22Rv1 (cell line): Measurements from ENCODE around the gene FHOD1.

Experiments used
- H3K27ac ChIP-seq: fragments of 450-650 bp; 2 replicates; pipeline ENCODE4 v1.5.1; 2017
- CTCF ChIP-seq: fragments of 450-650 bp; IDR thresholded peaks from 2 replicates; pipeline ENCODE4 v1.5.1; 2017; ENCODE audit warnings: mild to moderate bottlenecking
- ZFX ChIP-seq: fragments of 450-650 bp; IDR thresholded peaks from 2 replicates; pipeline ENCODE4 v1.6.1; 2017; ENCODE audit warnings: antibody characterized with exemption, borderline replicate concordance

The FHOD1 gene

GRCh38 chr16:67236563-67237395 is 10.5 kb downstream of the FHOD1 start:
- no peak for TF ChIP-seq CTCF
- TF ChIP-seq ZFX: no peak
- peak overlapping the region; percentile 42 for H3K27ac ChIP-seq

GRCh38 chr16:67235816-67236562 is 11.3 kb downstream of the FHOD1 start:
- TF ChIP-seq ZFX (no peak), CTCF (no peak)
- peak overlapping the region; percentile 42 for H3K27ac ChIP-seq

GRCh38 chr16:67234180-67234597 is 13.1 kb downstream of the FHOD1 start:
- TF ChIP-seq CTCF: no peak
- TF ChIP-seq ZFX: no peak
- H3K27ac ChIP-seq: no peak overlapping the region

- TF ChIP-seq CTCF (no peak), ZFX (no peak)
- no peak overlapping the region for H3K27ac ChIP-seq
Observed at GRCh38 chr16:67233596-67233995, 13.7 kb downstream of the FHOD1 start.

GRCh38 chr16:67230809-67231660 is 16.2 kb downstream of the FHOD1 start:
- TF ChIP-seq CTCF (no peak), ZFX (no peak)
- no peak overlapping the region for H3K27ac ChIP-seq

- H3K27ac ChIP-seq: no peak overlapping the region
Observed at GRCh38 chr16:67229906-67230808, 17.1 kb downstream of the FHOD1 start.

More at GRCh38 chr16:67229906-67230808, 17.1 kb downstream of the FHOD1 start:
- TF ChIP-seq ZFX: no peak
- TF ChIP-seq CTCF: no peak
